ENCODE data around the gene CREBZF.
A peak's percentile ranks its signal among the peaks of the same experiment; 100 is the strongest.

Gene CREBZF

GRCh38 chr11:85643191-85643614 is 21.7 kb downstream of the CREBZF start:
- peak overlapping the region; percentile 27 to 61 (median 44) for H3K27ac Mint-ChIP-seq
- TF ChIP-seq CTCF (IDR thresholded peaks at IDR 0.05; ENCODE audit: unreplicated experiment in 3 of 3), result no peak
- no peaks in the 10 kb centered on the region for H3K9me3 Mint-ChIP-seq
- H3K4me1 Mint-ChIP-seq, result peaks cover 24% of the 10 kb centered on the region
- H3K4me3 Mint-ChIP-seq, result peak overlapping the region in 2 of 3 experiments; percentile 23 to 35
- peaks cover 7% of the 10 kb centered on the region for H3K36me3 Mint-ChIP-seq (ENCODE audit: low read depth)
- no peaks in the 10 kb centered on the region for H3K27me3 Mint-ChIP-seq (ENCODE audit: low read depth)

- no peaks in the 10 kb centered on the region for H3K4me1 Mint-ChIP-seq
- H3K27me3 Mint-ChIP-seq (ENCODE audit: low read depth), result no peaks in the 10 kb centered on the region
- no peaks in the 10 kb centered on the region for H3K9me3 Mint-ChIP-seq
- H3K27ac Mint-ChIP-seq, result no peak overlapping the region
- TF ChIP-seq CTCF (IDR thresholded peaks at IDR 0.05; ENCODE audit: unreplicated experiment in 3 of 3), result no peak
- H3K36me3 Mint-ChIP-seq (ENCODE audit: low read depth), result peaks cover 42% of the 10 kb centered on the region
- no peak overlapping the region for H3K4me3 Mint-ChIP-seq
These were observed 30.2 kb downstream of the CREBZF start for GRCh38 chr11:85634747-85635146.

GRCh38 chr11:85628771-85629341 is 36.1 kb downstream of the CREBZF start:
- Mint-ChIP-seq H3K27ac (peak overlapping the region; percentile 91 to 98 (median 94)), H3K9me3 (no peaks in the 10 kb centered on the region), H3K36me3 (ENCODE audit: low read depth) (peaks cover 16% of the 10 kb centered on the region), H3K4me1 (peaks cover 40% of the 10 kb centered on the region), H3K4me3 (peak overlapping the region; percentile 94 to 99 (median 96)), H3K27me3 (ENCODE audit: low read depth) (no peaks in the 10 kb centered on the region)
- TF ChIP-seq CTCF (IDR thresholded peaks at IDR 0.05; ENCODE audit: unreplicated experiment in 3 of 3), result no peak

- Mint-ChIP-seq H3K27ac (peak within 1 kb of the TSS; percentile 91 to 98 (median 94)), H3K4me3 (peak within 1 kb of the TSS; percentile 94 to 99 (median 96)), H3K27me3 (ENCODE audit: low read depth) (no peaks in the 10 kb centered on the region), H3K36me3 (ENCODE audit: low read depth) (peaks cover 12% of the 10 kb centered on the region), H3K4me1 (peaks cover 40% of the 10 kb centered on the region), H3K9me3 (no peaks in the 10 kb centered on the region)
- TF ChIP-seq CTCF (IDR thresholded peaks at IDR 0.05; ENCODE audit: unreplicated experiment in 3 of 3), result no peak
These were observed 36.7 kb downstream of the CREBZF start, which contains the start of gene TMEM126B for GRCh38 chr11:85627998-85628770. TMEM126B (plus strand) TSS chr11:85628593; CDS start chr11:85628608, 15 bp downstream.

GRCh38 chr11:85627332-85627997 is 37.5 kb downstream of the CREBZF start, which contains the start of gene DLG2:
DLG2 (minus strand) TSS chr11:85627344.
- Mint-ChIP-seq H3K27ac (peak within 1 kb of the TSS; percentile 91 to 98 (median 94)), H3K4me1 (peaks cover 40% of the 10 kb centered on the region), H3K9me3 (no peaks in the 10 kb centered on the region), H3K27me3 (ENCODE audit: low read depth) (no peaks in the 10 kb centered on the region), H3K4me3 (peak within 1 kb of the TSS; percentile 94 to 99 (median 96)), H3K36me3 (ENCODE audit: low read depth) (peaks cover 12% of the 10 kb centered on the region)
- no peak for TF ChIP-seq CTCF (IDR thresholded peaks at IDR 0.05; ENCODE audit: unreplicated experiment in 3 of 3)
